Astrocyte (in vitro differentiated cells and primary cell): ENCODE measurements around the gene ADPRM. TPM values are rescaled to one million over a fixed set of nuclear protein-coding genes. Genes with fewer than 3 reads are reported as not detected.

ENCODE experiments used
- DNase-seq: peaks from one replicate; pipeline ENCODE4 v3.0.0-alpha.2; 2010; ENCODE audit warnings: low read depth
- FAIRE-seq: peaks from 2 replicates; lab custom pipeline; 2011; peaks lifted over from hg19 to GRCh38; lab: Jason Lieb, UNC
- H2AFZ ChIP-seq: 2 replicates; pipeline ENCODE4 v1.6.0; 2012; ENCODE audit warnings: low read depth, low read length, inconsistent platforms
- H3K27ac ChIP-seq: 2 replicates; pipeline ENCODE4 v1.5.1; 2011; ENCODE audit warnings: low read depth, low read length, inconsistent platforms
- H3K27me3 ChIP-seq: 2 replicates; pipeline ENCODE4 v1.6.0; 2011; ENCODE audit warnings: low read length, inconsistent platforms; ENCODE audit not compliant: insufficient read depth
- H3K36me3 ChIP-seq: 2 replicates; pipeline ENCODE4 v1.5.1; 2011; ENCODE audit warnings: low read length, inconsistent platforms; ENCODE audit not compliant: insufficient read depth
- H3K4me1 ChIP-seq: 2 replicates; pipeline ENCODE4 v1.5.1; 2011; ENCODE audit warnings: low read length, inconsistent platforms; ENCODE audit not compliant: insufficient read depth
- H3K4me2 ChIP-seq: 2 replicates; pipeline ENCODE4 v1.6.0; 2012; ENCODE audit warnings: low read length, inconsistent platforms
- H3K4me3 ChIP-seq: 2 replicates; pipeline ENCODE4 v1.5.1; 2011; ENCODE audit warnings: low read depth, mild to moderate bottlenecking, low read length, inconsistent platforms; ENCODE audit not compliant: insufficient read depth
- H3K79me2 ChIP-seq: 2 replicates; pipeline ENCODE4 v1.6.0; 2012; ENCODE audit warnings: mild to moderate bottlenecking, low read length, inconsistent platforms; ENCODE audit not compliant: insufficient read depth
- H3K9ac ChIP-seq: 2 replicates; pipeline ENCODE4 v1.6.0; 2012; ENCODE audit warnings: mild to moderate bottlenecking, low read length, inconsistent platforms
- H3K9me3 ChIP-seq: 2 replicates; pipeline ENCODE4 v1.5.1; 2012; ENCODE audit warnings: low read depth, mild to moderate bottlenecking, low read length, inconsistent platforms; ENCODE audit not compliant: insufficient read depth
- H4K20me1 ChIP-seq: 2 replicates; pipeline ENCODE4 v1.6.0; 2012; ENCODE audit warnings: low read length, inconsistent platforms; ENCODE audit not compliant: insufficient read depth
- H3K27ac Mint-ChIP-seq: one replicate; pipeline ENCODE4 v1.8.0; 2021; ENCODE audit warnings: mild to moderate bottlenecking, mixed read lengths; ENCODE audit not compliant: unreplicated experiment
- H3K27me3 Mint-ChIP-seq: one replicate; pipeline ENCODE4 v1.8.0; 2021; ENCODE audit warnings: low read depth, mixed read lengths; ENCODE audit not compliant: unreplicated experiment
- H3K36me3 Mint-ChIP-seq: one replicate; pipeline ENCODE4 v1.8.0; 2021; ENCODE audit warnings: low read depth, mixed read lengths; ENCODE audit not compliant: unreplicated experiment
- H3K4me1 Mint-ChIP-seq: one replicate; pipeline ENCODE4 v1.8.0; 2021; ENCODE audit warnings: low read depth, mixed read lengths; ENCODE audit not compliant: unreplicated experiment
- H3K4me3 Mint-ChIP-seq: one replicate; pipeline ENCODE4 v1.8.0; 2021; ENCODE audit warnings: mild to moderate bottlenecking, moderate library complexity, mixed read lengths; ENCODE audit not compliant: unreplicated experiment
- H3K9me3 Mint-ChIP-seq: one replicate; pipeline ENCODE4 v1.8.0; 2021; ENCODE audit warnings: mild to moderate bottlenecking, mixed read lengths; ENCODE audit not compliant: unreplicated experiment
- CTCF ChIP-seq: IDR thresholded peaks from 2 replicates; pipeline ENCODE4 v1.5.1; 2011; ENCODE audit warnings: low read depth, mild to moderate bottlenecking, inconsistent platforms, low read length, moderate library complexity; ENCODE audit not compliant: insufficient read depth
- EZH2 ChIP-seq: IDR thresholded peaks from 2 replicates; pipeline ENCODE4 v1.6.1; 2012; ENCODE audit warnings: mild to moderate bottlenecking, low read length, inconsistent platforms; ENCODE audit not compliant: insufficient read depth
- total RNA-seq: library from RNA; stranded (reverse); gene quantifications from 2 replicates; pipeline ENCODE4 v1.2.1, GENCODE V29; 2021

ADPRM gene
- total RNA-seq, 1 donor from 2014 or later, result 11.3 TPM

- H2AFZ ChIP-seq, result no peak overlapping the region
- no peaks in the 10 kb centered on the region for H3K4me1 Mint-ChIP-seq
- FAIRE-seq (peak; percentile 66), DNase-seq (peak; percentile 76)
- H3K27ac Mint-ChIP-seq, result no peak overlapping the region
- no peaks in the 10 kb centered on the region for H3K79me2 ChIP-seq
- no peak overlapping the region for H3K27ac ChIP-seq
- H3K36me3 Mint-ChIP-seq, result no peaks in the 10 kb centered on the region
- H3K4me2 ChIP-seq, result peak overlapping the region; percentile 23
- no peak overlapping the region for H3K4me3 ChIP-seq
- H3K9me3 ChIP-seq, result no peaks in the 10 kb centered on the region
- no peak overlapping the region for H3K9ac ChIP-seq
- TF ChIP-seq EZH2 (no peak), CTCF (no peak)
- H3K27me3 ChIP-seq, result no peaks in the 10 kb centered on the region
- H3K9me3 Mint-ChIP-seq, result no peaks in the 10 kb centered on the region
- no peak overlapping the region for H3K4me3 Mint-ChIP-seq
- no peaks in the 10 kb centered on the region for H4K20me1 ChIP-seq
- no peaks in the 10 kb centered on the region for H3K27me3 Mint-ChIP-seq
- peaks cover 4% of the 10 kb centered on the region for H3K4me1 ChIP-seq
- no peaks in the 10 kb centered on the region for H3K36me3 ChIP-seq
Observed at GRCh38 chr17:10668775-10669174, 28.6 kb upstream of the ADPRM start.

- Mint-ChIP-seq H3K9me3 (no peaks in the 10 kb centered on the region), H3K27ac (peak overlapping the region; percentile 62), H3K4me1 (no peaks in the 10 kb centered on the region), H3K36me3 (peaks cover 2% of the 10 kb centered on the region), H3K4me3 (no peak overlapping the region), H3K27me3 (no peaks in the 10 kb centered on the region)
- no peaks in the 10 kb centered on the region for H4K20me1 ChIP-seq
- H3K9me3 ChIP-seq, result no peaks in the 10 kb centered on the region
- no peak overlapping the region for H3K4me3 ChIP-seq
- H3K27ac ChIP-seq, result no peak overlapping the region
- peaks cover 4% of the 10 kb centered on the region for H3K4me1 ChIP-seq
- peaks cover 9% of the 10 kb centered on the region for H3K36me3 ChIP-seq
- no peak overlapping the region for H3K9ac ChIP-seq
- TF ChIP-seq EZH2 (no peak), CTCF (no peak)
- H3K4me2 ChIP-seq, result no peak overlapping the region
- no peaks in the 10 kb centered on the region for H3K27me3 ChIP-seq
- no peak overlapping the region for H2AFZ ChIP-seq
- no peaks in the 10 kb centered on the region for H3K79me2 ChIP-seq
- FAIRE-seq (no peak), DNase-seq (no peak)
Observed at GRCh38 chr17:10673312-10673711, 24.1 kb upstream of the ADPRM start.

GRCh38 chr17:10674704-10675103, 22.7 kb upstream of the ADPRM start:
- FAIRE-seq (no peak), DNase-seq (no peak)
- Histone ChIP-seq H3K27me3 (no peaks in the 10 kb centered on the region), H3K9ac (no peak overlapping the region), H3K27ac (no peak overlapping the region), H3K4me2 (no peak overlapping the region), H3K4me1 (no peaks in the 10 kb centered on the region), H3K36me3 (peaks cover 9% of the 10 kb centered on the region), H2AFZ (no peak overlapping the region), H3K9me3 (no peaks in the 10 kb centered on the region), H3K4me3 (no peak overlapping the region), H4K20me1 (no peaks in the 10 kb centered on the region), H3K79me2 (no peaks in the 10 kb centered on the region)
- Mint-ChIP-seq H3K4me1 (no peaks in the 10 kb centered on the region), H3K27ac (no peak overlapping the region), H3K4me3 (no peak overlapping the region), H3K9me3 (no peaks in the 10 kb centered on the region), H3K27me3 (no peaks in the 10 kb centered on the region), H3K36me3 (peaks cover 2% of the 10 kb centered on the region)
- no peak for TF ChIP-seq EZH2
- no peak for TF ChIP-seq CTCF
